ENCODE data around the gene CPSF3.

The CPSF3 gene

DNA sequence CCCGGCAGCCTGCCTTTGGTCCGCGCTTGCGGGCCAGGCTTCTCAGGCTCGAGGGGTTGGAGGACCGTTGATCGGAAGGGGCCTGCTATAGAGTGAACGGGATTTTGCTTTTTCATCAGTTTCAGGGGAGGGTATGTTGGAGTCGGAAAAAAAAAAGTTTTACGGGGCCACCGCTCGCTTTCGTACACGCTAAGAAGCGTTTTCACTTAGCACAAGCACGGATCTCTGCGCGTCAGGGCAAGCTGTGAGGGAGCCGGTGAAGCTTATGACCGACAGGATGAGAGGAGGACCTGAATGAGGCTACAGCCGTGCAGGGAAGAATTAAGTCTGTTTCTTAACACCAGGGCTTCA is 443 bp downstream of the CPSF3 start:
- H3K4me1 Mint-ChIP-seq (ENCODE audit: low read depth): peaks cover 35% of the 10 kb centered on the region
- peaks cover 5% of the 10 kb centered on the region for H3K36me3 Mint-ChIP-seq
- no peak overlapping the region for H3K27ac Mint-ChIP-seq
- no peak overlapping the region for H3K4me3 Mint-ChIP-seq
- no peaks in the 10 kb centered on the region for H3K27me3 Mint-ChIP-seq
- H3K9me3 Mint-ChIP-seq (ENCODE audit: low read depth): no peaks in the 10 kb centered on the region

DNA sequence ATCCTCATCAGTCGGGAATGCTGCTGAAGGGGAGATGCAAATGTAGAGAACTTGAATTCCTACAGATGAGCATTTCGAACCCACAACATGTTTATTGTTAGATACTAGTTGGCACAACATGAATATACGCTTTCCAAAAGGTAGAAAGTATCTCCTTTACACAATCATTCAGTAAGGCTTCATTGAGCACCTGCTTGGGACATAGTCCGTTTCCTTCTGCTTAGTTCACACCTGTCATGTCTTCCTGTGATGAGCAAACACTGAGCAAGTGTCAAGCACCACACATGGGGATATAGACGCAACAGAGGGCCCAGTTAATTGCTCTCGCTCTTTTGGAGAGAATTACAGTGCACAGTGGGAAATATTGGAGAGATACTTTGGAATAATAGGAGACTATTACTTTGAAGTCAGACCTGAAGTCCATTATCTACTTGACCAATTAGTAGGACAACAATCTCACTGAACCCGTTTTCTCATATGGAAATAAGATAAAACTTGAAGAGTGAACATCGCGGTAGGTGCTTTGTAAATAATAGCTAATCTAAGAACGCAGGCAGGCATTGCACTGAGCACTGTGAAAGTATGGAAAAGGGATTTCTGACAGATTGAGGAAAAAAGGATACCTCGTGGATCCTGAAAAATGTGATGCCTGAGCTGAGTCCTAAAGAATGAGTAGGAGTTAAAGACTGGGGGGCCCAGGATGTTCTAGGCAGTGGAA is 1.2 kb downstream of the CPSF3 start:
- Mint-ChIP-seq H3K27ac (no peak overlapping the region), H3K4me3 (no peak overlapping the region), H3K36me3 (peaks cover 5% of the 10 kb centered on the region), H3K27me3 (no peaks in the 10 kb centered on the region), H3K4me1 (ENCODE audit: low read depth) (peaks cover 28% of the 10 kb centered on the region), H3K9me3 (ENCODE audit: low read depth) (no peaks in the 10 kb centered on the region)

GRCh38 chr2:9428965-9429577 is 5.6 kb downstream of the CPSF3 start:
- H3K27ac Mint-ChIP-seq: peak overlapping the region; percentile 43
- H3K4me3 Mint-ChIP-seq: no peak overlapping the region
- peaks cover 12% of the 10 kb centered on the region for H3K36me3 Mint-ChIP-seq
- H3K27me3 Mint-ChIP-seq: no peaks in the 10 kb centered on the region
- H3K9me3 Mint-ChIP-seq (ENCODE audit: low read depth): no peaks in the 10 kb centered on the region
- H3K4me1 Mint-ChIP-seq (ENCODE audit: low read depth): peaks cover 17% of the 10 kb centered on the region

GRCh38 chr2:9430316-9431293 is 7.2 kb downstream of the CPSF3 start:
- Mint-ChIP-seq H3K4me3 (peak overlapping the region; percentile 0), H3K9me3 (ENCODE audit: low read depth) (no peaks in the 10 kb centered on the region), H3K27me3 (no peaks in the 10 kb centered on the region), H3K27ac (peak overlapping the region; percentile 80), H3K36me3 (peaks cover 12% of the 10 kb centered on the region), H3K4me1 (ENCODE audit: low read depth) (peaks cover 17% of the 10 kb centered on the region)

- Mint-ChIP-seq H3K4me1 (ENCODE audit: low read depth) (peaks cover 14% of the 10 kb centered on the region), H3K27me3 (no peaks in the 10 kb centered on the region), H3K27ac (no peak overlapping the region), H3K9me3 (ENCODE audit: low read depth) (no peaks in the 10 kb centered on the region), H3K36me3 (peaks cover 24% of the 10 kb centered on the region), H3K4me3 (no peak overlapping the region)
Observed at GRCh38 chr2:9434489-9434888, 11.0 kb downstream of the CPSF3 start.

DNA sequence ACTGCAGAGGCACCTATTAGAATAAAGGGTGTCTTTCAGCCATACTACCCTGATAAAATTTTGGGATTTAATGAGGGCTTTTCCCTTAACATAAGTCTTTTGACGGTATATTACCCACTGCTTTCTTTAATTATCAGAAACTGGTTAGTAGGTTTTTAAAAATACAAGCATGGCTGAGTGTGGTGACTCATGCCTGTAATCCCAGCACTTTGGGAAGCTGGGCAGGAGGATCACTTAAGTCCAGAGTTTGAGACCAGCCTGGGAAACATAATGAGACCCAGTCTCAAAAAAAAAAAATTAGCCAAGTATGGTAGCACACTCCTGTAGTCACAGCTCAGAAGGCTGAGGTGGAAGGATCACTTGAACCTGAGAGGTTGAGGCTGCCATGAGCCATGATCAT is 16.1 kb downstream of the CPSF3 start:
- peaks cover 26% of the 10 kb centered on the region for H3K36me3 Mint-ChIP-seq
- H3K4me1 Mint-ChIP-seq (ENCODE audit: low read depth): no peaks in the 10 kb centered on the region
- no peaks in the 10 kb centered on the region for H3K9me3 Mint-ChIP-seq (ENCODE audit: low read depth)
- no peak overlapping the region for H3K4me3 Mint-ChIP-seq
- no peak overlapping the region for H3K27ac Mint-ChIP-seq
- H3K27me3 Mint-ChIP-seq: no peaks in the 10 kb centered on the region

GRCh38 chr2:9440058-9440727 is 16.7 kb downstream of the CPSF3 start:
- Mint-ChIP-seq H3K27ac (no peak overlapping the region), H3K9me3 (ENCODE audit: low read depth) (no peaks in the 10 kb centered on the region), H3K4me3 (no peak overlapping the region), H3K4me1 (ENCODE audit: low read depth) (peaks cover 2% of the 10 kb centered on the region), H3K36me3 (peaks cover 29% of the 10 kb centered on the region), H3K27me3 (no peaks in the 10 kb centered on the region)

DNA sequence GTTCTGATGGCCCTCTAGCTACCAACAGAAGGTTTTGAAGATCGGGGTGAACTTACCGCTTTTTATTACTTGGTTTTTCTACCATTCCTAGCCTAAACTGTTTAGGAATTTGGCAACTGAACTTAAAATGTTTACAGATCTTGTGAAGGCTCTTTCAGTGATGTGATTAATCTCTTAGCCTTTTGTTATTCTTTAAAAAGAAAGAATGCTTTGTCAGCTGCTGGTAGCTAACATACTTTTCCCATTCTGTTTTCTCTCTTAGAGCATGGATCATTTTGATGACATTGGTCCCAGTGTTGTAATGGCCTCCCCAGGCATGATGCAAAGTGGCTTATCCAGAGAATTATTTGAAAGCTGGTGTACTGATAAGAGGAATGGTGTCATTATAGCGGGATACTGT is 18.1 kb downstream of the CPSF3 start:
- Mint-ChIP-seq H3K36me3 (peaks cover 30% of the 10 kb centered on the region), H3K9me3 (ENCODE audit: low read depth) (no peaks in the 10 kb centered on the region), H3K27ac (no peak overlapping the region), H3K4me3 (no peak overlapping the region), H3K27me3 (no peaks in the 10 kb centered on the region), H3K4me1 (ENCODE audit: low read depth) (peaks cover 6% of the 10 kb centered on the region)

DNA sequence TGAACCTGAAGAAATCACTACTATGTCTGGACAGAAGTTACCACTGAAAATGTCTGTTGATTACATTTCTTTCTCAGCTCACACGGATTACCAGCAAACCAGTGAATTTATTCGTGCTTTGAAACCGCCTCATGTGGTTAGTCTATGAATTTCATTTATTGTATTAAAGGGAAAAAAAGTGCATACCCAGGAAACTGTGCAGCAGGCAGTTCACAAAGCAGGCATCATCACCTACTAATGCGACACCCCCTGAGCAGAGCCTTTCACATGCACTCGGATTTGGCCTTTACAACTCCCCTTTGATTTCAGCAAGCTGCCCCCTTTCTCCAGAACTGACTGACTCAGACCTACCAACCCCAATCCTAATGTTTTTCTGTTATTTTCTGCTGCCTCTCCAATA is 20.1 kb downstream of the CPSF3 start:
- Mint-ChIP-seq H3K4me1 (ENCODE audit: low read depth) (peaks cover 6% of the 10 kb centered on the region), H3K4me3 (no peak overlapping the region), H3K9me3 (ENCODE audit: low read depth) (no peaks in the 10 kb centered on the region), H3K27me3 (no peaks in the 10 kb centered on the region), H3K36me3 (peaks cover 22% of the 10 kb centered on the region), H3K27ac (no peak overlapping the region)

DNA sequence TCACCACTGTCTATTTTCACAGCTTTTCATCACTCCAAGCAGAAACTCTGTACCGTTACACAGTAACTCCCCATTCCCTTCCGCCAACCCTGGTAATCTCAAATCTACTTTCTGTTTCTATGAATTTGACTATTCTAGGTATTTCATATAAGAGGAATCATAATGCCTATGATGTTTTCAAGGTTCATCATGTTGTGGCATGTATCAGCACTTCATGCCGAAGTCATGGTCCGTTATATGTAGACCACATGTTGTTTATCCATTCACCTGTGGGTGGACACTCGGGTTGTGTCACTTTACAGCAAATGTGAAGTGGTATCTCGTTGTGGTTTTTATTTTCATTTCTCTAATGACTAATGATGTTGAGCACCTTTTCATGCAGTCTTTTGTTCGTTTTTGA is 21.6 kb downstream of the CPSF3 start:
- Mint-ChIP-seq H3K4me1 (ENCODE audit: low read depth) (peaks cover 6% of the 10 kb centered on the region), H3K27ac (peak overlapping the region; percentile 0), H3K27me3 (no peaks in the 10 kb centered on the region), H3K4me3 (no peak overlapping the region), H3K9me3 (ENCODE audit: low read depth) (no peaks in the 10 kb centered on the region), H3K36me3 (peaks cover 22% of the 10 kb centered on the region)

DNA sequence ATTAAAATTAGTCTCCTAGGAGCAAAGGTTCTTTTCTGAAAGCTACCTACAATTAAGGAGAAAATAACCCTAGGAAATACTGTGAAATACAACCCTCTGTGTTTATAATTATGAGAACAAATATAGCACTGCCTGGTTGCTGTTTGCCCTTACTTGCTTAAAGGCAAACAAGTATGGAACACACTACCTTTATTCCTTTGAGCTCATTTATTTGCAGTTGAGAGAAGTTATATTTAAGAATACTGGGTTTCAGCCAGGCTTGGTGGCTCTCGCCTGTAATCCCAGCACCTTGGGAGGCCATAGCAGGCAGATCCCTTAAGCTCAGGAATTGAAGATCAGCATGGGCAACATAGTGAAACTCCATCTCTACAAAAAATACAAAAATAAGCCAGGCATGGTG is 27.8 kb downstream of the CPSF3 start:
- Mint-ChIP-seq H3K4me3 (no peak overlapping the region), H3K27me3 (no peaks in the 10 kb centered on the region), H3K36me3 (peaks cover 2% of the 10 kb centered on the region), H3K9me3 (ENCODE audit: low read depth) (no peaks in the 10 kb centered on the region), H3K27ac (no peak overlapping the region), H3K4me1 (ENCODE audit: low read depth) (no peaks in the 10 kb centered on the region)

GRCh38 chr2:9460441-9461017 is 37.1 kb downstream of the CPSF3 start:
- peaks cover under 1% of the 10 kb centered on the region for H3K36me3 Mint-ChIP-seq
- no peaks in the 10 kb centered on the region for H3K4me1 Mint-ChIP-seq (ENCODE audit: low read depth)
- no peaks in the 10 kb centered on the region for H3K27me3 Mint-ChIP-seq
- no peak overlapping the region for H3K4me3 Mint-ChIP-seq
- H3K27ac Mint-ChIP-seq: no peak overlapping the region
- H3K9me3 Mint-ChIP-seq (ENCODE audit: low read depth): no peaks in the 10 kb centered on the region

DNA sequence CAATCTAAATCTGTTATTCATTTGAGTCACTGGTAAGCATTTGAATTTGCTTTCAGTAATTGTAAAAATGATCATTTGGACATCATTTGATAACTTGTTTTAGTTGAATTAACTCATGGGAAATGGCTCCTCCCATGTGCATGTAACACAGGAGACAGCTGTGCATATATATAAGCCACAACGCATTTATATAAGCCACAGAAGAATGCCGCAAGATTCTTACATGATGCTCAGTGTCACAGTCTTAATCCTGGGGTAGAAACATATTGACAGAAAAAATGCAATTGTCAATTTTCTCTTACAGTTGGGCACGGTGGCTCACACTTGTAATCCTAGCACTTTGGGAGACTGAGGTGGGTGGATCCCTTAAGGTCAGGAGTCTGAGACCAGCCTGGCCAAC is 37.6 kb downstream of the CPSF3 start:
- Mint-ChIP-seq H3K27ac (no peak overlapping the region), H3K9me3 (ENCODE audit: low read depth) (no peaks in the 10 kb centered on the region), H3K4me3 (no peak overlapping the region), H3K27me3 (no peaks in the 10 kb centered on the region), H3K36me3 (peaks cover 4% of the 10 kb centered on the region), H3K4me1 (ENCODE audit: low read depth) (no peaks in the 10 kb centered on the region)

DNA sequence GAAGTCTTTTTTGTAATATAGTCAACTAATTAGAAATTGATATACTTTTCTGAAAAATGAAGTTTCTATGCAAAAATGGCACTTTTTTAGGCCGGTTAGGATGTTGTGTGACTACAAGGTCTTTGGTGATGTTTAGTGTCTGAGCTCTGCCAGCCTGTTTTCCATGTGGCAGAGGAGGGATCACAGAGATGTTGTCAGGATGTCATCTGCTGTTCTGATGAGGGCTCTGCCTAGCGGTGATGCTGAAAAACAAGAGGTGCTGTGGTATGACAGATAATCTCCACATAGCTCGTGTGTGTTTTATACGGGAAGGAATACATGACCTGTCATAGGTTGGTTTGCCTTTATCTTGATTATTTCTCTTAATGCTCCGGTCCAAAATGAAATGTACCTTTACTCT is 38.9 kb downstream of the CPSF3 start:
- Mint-ChIP-seq H3K36me3 (peaks cover 4% of the 10 kb centered on the region), H3K4me3 (no peak overlapping the region), H3K27me3 (no peaks in the 10 kb centered on the region), H3K4me1 (ENCODE audit: low read depth) (no peaks in the 10 kb centered on the region), H3K27ac (no peak overlapping the region), H3K9me3 (ENCODE audit: low read depth) (no peaks in the 10 kb centered on the region)

All from activated naive CD8-positive, alpha-beta T cell (primary cell).